Hepatocyte (in vitro differentiated cells): ENCODE results near the gene CUZD1. TPM values are rescaled to one million over a fixed set of nuclear protein-coding genes. Genes with fewer than 3 reads are reported as not detected.

Experiments
- DNase-seq: peaks from one replicate; pipeline ENCODE4 v3.0.0-alpha.2; 2016; ENCODE audit warnings: low spot score
- H2AFZ ChIP-seq: fragments of 200-600 bp; sonication (generic); 2 replicates; pipeline ENCODE4 v1.6.0; 2016; ENCODE audit warnings: antibody characterized with exemption, mild to moderate bottlenecking
- H3K27ac ChIP-seq: fragments of 200-600 bp; sonication (generic); 2 replicates; pipeline ENCODE4 v1.5.1; 2016; ENCODE audit warnings: mild to moderate bottlenecking
- H3K27me3 ChIP-seq: fragments of 200-600 bp; sonication (generic); 2 replicates; pipeline ENCODE4 v1.6.1; 2016
- H3K36me3 ChIP-seq: fragments of 200-600 bp; sonication (generic); replicated peaks from 2 replicates; pipeline ENCODE4 v1.5.1; 2016; ENCODE audit warnings: low read depth; ENCODE audit not compliant: insufficient read depth
- H3K4me1 ChIP-seq: fragments of 200-600 bp; sonication (generic); 2 replicates; pipeline ENCODE4 v1.5.1; 2016; ENCODE audit warnings: mild to moderate bottlenecking, moderate library complexity; ENCODE audit not compliant: insufficient read depth
- H3K4me2 ChIP-seq: fragments of 200-600 bp; sonication (generic); 2 replicates; pipeline ENCODE4 v1.6.0; 2016
- H3K4me3 ChIP-seq: fragments of 200-600 bp; sonication (generic); 2 replicates; pipeline ENCODE4 v1.5.1; 2016; ENCODE audit warnings: mild to moderate bottlenecking
- H3K79me2 ChIP-seq: fragments of 200-600 bp; sonication (generic); 2 replicates; pipeline ENCODE4 v1.6.0; 2017; ENCODE audit warnings: mild to moderate bottlenecking
- H3K9me2 ChIP-seq: fragments of 200-600 bp; sonication (generic); replicated peaks from 2 replicates; pipeline ENCODE4 v1.6.0; 2017; ENCODE audit warnings: mild to moderate bottlenecking; ENCODE audit not compliant: insufficient read depth
- H3K9me3 ChIP-seq: fragments of 200-600 bp; sonication (generic); 2 replicates; pipeline ENCODE4 v1.5.1; 2016; ENCODE audit warnings: low read depth, mild to moderate bottlenecking
- H4K20me1 ChIP-seq: fragments of 200-600 bp; sonication (generic); 2 replicates; pipeline ENCODE4 v1.6.0; 2016; ENCODE audit warnings: mild to moderate bottlenecking; ENCODE audit not compliant: insufficient read depth, poor library complexity, severe bottlenecking
- EZH2 ChIP-seq: fragments of 200-600 bp; sonication (generic); IDR thresholded peaks from 2 replicates; pipeline ENCODE4 v1.6.1; 2016; ENCODE audit warnings: antibody characterized with exemption, mild to moderate bottlenecking, borderline replicate concordance
- EZH2phosphoT487 ChIP-seq: fragments of 200-600 bp; sonication (generic); IDR thresholded peaks from one replicate; pipeline ENCODE4 v1.6.1; 2018; ENCODE audit warnings: antibody characterized with exemption, mild to moderate bottlenecking, low read depth, moderate library complexity; ENCODE audit not compliant: unreplicated experiment, severe bottlenecking
- WGBS: methylation state at CpG from one replicate; pipeline ENCODE4 v1.1.6; 2016; ENCODE audit warnings: low lambda C conversion rate; ENCODE audit errors: missing lambda C conversion rate; 5-methylcytosine and 5-hydroxymethylcytosine counted together
- polyA plus RNA-seq: library from polyadenylated mRNA; unstranded; fragments of >200 nt; fragmentation: Nextera tagmentation; extraction: Ambion mirVana; gene quantifications from 2 replicates; pipeline ENCODE4 v1.2.1, GENCODE V29; 2016
- total RNA-seq: library from RNA; depleted of rRNA; stranded (reverse); fragments of >200 nt; gene quantifications from 2 replicates; pipeline ENCODE4 v1.2.3, GENCODE V29; 2014
- TF ChIP-seq, protein P1 (sequence below): fragments of 200-600 bp; sonication (generic); IDR thresholded peaks from 2 replicates; pipeline ENCODE4 v1.5.1; 2016; ENCODE audit warnings: antibody characterized with exemption, mild to moderate bottlenecking; ENCODE audit not compliant: poor library complexity

The CUZD1 gene
- total and polyA plus RNA-seq, 2 experiments from 2014 or later = not detected

DNA sequence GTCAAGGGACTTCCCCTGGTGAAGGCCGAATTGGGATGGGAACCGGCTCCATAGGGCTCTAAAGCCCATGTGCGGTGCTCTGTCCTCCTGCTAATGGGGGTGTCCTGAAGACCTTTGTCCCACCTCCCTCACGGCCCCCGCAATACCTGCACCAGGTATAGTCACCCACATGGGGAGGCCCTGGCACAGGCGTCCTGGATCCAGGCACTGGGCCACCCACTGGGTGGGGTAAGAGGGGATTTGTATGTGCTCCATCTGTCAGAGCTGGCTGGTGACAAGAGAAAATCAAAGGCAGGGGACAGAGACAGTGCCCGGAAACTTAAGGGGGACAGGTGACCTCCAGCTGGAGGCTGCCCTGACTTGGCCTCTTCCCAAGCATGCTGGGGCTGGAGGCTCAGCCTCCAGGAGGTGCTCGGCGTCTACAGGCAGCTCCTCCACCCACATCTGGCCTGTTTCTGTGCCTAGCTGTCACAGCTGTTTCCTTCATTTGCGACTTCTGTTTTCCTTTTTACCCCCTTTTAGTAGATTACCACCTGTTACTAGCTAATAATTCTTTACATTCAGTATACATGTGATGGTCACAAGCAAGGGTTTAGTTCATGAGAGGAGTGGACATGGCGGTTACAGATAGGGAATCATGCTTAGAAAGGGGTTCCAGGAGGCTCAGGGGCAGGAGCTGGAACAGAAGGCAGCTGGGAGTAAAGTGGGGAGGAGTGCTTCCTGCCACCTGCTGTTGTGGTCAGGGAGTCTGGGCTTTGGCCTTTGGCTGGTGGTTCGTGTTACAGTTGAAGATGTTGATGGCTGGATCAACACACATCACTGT lies 2.3 kb upstream of the CUZD1 start:
- 89% methylated on average over 12 of the region's 12 CpGs for WGBS
- H3K4me3 ChIP-seq = no peak overlapping the region
- TF ChIP-seq EZH2 (no peak), EZH2phosphoT487 (no peak)
- TF ChIP-seq, protein P1, sequence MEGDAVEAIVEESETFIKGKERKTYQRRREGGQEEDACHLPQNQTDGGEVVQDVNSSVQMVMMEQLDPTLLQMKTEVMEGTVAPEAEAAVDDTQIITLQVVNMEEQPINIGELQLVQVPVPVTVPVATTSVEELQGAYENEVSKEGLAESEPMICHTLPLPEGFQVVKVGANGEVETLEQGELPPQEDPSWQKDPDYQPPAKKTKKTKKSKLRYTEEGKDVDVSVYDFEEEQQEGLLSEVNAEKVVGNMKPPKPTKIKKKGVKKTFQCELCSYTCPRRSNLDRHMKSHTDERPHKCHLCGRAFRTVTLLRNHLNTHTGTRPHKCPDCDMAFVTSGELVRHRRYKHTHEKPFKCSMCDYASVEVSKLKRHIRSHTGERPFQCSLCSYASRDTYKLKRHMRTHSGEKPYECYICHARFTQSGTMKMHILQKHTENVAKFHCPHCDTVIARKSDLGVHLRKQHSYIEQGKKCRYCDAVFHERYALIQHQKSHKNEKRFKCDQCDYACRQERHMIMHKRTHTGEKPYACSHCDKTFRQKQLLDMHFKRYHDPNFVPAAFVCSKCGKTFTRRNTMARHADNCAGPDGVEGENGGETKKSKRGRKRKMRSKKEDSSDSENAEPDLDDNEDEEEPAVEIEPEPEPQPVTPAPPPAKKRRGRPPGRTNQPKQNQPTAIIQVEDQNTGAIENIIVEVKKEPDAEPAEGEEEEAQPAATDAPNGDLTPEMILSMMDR = no peak

GRCh38 chr10:122844146-122844545 lies 1.5 kb downstream of the CUZD1 start:
- no peak overlapping the region for H3K4me2 ChIP-seq
- H3K36me3 ChIP-seq = no peaks in the 10 kb centered on the region
- WGBS = 95% methylated on average over 4 of the region's 4 CpGs
- H3K79me2 ChIP-seq = no peaks in the 10 kb centered on the region
- peaks cover 4% of the 10 kb centered on the region for H3K27me3 ChIP-seq
- TF ChIP-seq, protein P1 = no peak
- no peak for TF ChIP-seq EZH2
- no peaks in the 10 kb centered on the region for H4K20me1 ChIP-seq
- no peaks in the 10 kb centered on the region for H3K9me2 ChIP-seq
- no peaks in the 10 kb centered on the region for H3K9me3 ChIP-seq
- H3K4me1 ChIP-seq = no peaks in the 10 kb centered on the region
- no peak for DNase-seq
- no peak overlapping the region for H3K27ac ChIP-seq
- no peak overlapping the region for H3K4me3 ChIP-seq
- no peak overlapping the region for H2AFZ ChIP-seq

More for the DNA sequence above, 2.3 kb upstream of the CUZD1 start:
- H4K20me1 ChIP-seq = no peaks in the 10 kb centered on the region
- no peaks in the 10 kb centered on the region for H3K79me2 ChIP-seq
- DNase-seq = no peak
- H2AFZ ChIP-seq = no peak overlapping the region
- H3K9me3 ChIP-seq = no peaks in the 10 kb centered on the region
- H3K36me3 ChIP-seq = no peaks in the 10 kb centered on the region
- no peak overlapping the region for H3K27ac ChIP-seq
- no peak overlapping the region for H3K4me2 ChIP-seq
- H3K9me2 ChIP-seq = no peaks in the 10 kb centered on the region
- no peaks in the 10 kb centered on the region for H3K4me1 ChIP-seq
- H3K27me3 ChIP-seq = no peaks in the 10 kb centered on the region

- no peaks in the 10 kb centered on the region for H3K79me2 ChIP-seq
- no peak overlapping the region for H3K4me2 ChIP-seq
- H3K36me3 ChIP-seq = no peaks in the 10 kb centered on the region
- no peaks in the 10 kb centered on the region for H3K9me3 ChIP-seq
- H3K27ac ChIP-seq = no peak overlapping the region
- no peak for TF ChIP-seq EZH2phosphoT487
- TF ChIP-seq, protein P1 = no peak
- TF ChIP-seq EZH2 = no peak
- H3K27me3 ChIP-seq = peaks cover 6% of the 10 kb centered on the region
- H3K4me1 ChIP-seq = no peaks in the 10 kb centered on the region
- no peaks in the 10 kb centered on the region for H4K20me1 ChIP-seq
- DNase-seq = no peak
- H3K4me3 ChIP-seq = no peak overlapping the region
- no peaks in the 10 kb centered on the region for H3K9me2 ChIP-seq
- H2AFZ ChIP-seq = no peak overlapping the region
These were observed 4.1 kb downstream of the CUZD1 start for GRCh38 chr10:122841569-122841968.

- Histone ChIP-seq H3K27ac (no peak overlapping the region), H3K4me2 (no peak overlapping the region), H3K27me3 (peaks cover 6% of the 10 kb centered on the region), H3K9me3 (no peaks in the 10 kb centered on the region), H3K36me3 (no peaks in the 10 kb centered on the region), H3K79me2 (no peaks in the 10 kb centered on the region), H3K4me1 (no peaks in the 10 kb centered on the region), H3K9me2 (no peaks in the 10 kb centered on the region), H3K4me3 (no peak overlapping the region), H2AFZ (no peak overlapping the region), H4K20me1 (no peaks in the 10 kb centered on the region)
- DNase-seq = no peak
- TF ChIP-seq, protein P1 = no peak
- TF ChIP-seq EZH2 (no peak), EZH2phosphoT487 (no peak)
These were observed 6.2 kb downstream of the CUZD1 start for GRCh38 chr10:122839505-122839904.
